Femur (tissue), 1 donor: ENCODE results near the gene OSCAR.
A peak's percentile ranks its signal among the peaks of the same experiment; 100 is the strongest.
"Not testable (repeated sequence)": the region's sequence is repeated elsewhere in the genome, so short reads cannot be mapped to it uniquely, and the experiment has no call there.

Experiments used
- DNase-seq: peaks from one replicate; pipeline ENCODE4 v3.0.0-alpha.2; 2017

Gene OSCAR

DNA sequence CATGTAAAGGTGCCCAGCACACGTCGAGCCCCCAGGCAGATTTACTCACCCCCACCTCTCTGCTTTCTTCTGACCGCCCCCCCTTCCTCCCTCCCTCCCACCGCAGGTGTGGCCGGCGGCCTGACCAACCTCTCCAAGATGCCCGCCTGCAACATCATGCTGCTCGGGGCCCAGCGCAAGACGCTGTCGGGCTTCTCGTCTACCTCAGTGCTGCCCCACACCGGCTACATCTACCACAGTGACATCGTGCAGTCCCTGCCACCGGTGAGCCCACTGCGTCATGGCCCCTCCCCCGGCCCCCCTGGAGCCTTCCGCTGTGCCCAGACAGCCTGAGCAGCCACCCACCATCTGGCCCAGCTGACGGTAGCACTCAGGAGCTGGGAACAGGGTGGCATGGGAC lies 23.8 kb upstream of the OSCAR start:
- no peak for DNase-seq

DNA sequence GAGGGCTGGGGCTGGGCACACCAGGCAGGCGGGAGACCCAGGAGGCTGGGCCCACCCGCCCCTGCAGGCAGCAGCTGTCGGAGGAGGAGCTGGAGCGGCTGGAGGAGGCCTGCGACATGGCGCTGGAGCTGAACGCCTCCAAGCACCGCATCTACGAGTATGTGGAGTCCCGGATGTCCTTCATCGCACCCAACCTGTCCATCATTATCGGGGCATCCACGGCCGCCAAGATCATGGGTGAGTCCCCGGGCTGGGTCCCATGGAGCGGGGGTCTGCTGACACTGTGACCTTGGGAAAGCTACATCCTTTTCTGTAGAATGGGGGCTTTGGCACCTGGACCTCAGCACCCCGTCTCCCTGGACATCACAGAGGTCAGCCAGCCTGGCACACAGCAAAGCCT lies 23.1 kb upstream of the OSCAR start:
- DNase-seq: no peak

DNA sequence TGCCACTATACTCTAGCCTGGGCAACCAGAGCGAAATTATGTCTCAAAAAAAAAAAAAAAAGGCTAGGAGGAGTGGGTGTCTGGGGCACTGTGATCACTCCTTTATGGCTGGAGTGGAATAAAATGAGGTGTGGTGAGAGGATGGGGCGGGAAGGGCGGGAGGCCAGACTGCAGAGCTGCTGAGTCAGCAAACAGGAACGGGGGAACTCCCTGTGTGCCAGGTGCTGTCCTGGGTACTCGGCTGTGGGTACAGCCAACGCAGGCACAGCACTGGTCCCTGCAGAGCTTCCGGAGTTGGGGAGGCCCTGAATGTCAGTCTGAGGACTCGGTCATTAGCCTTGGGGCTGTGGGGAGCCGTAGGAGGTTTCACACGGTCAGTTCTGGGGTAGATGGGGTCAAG lies 20.7 kb upstream of the OSCAR start:
- no peak for DNase-seq

- DNase-seq: peak; percentile 97
Measured at GRCh38 chr19:54115109-54116063, 14.8 kb upstream of the OSCAR start, which contains the start of the genes PRPF31 and TFPT. Gene PRPF31, plus strand, starts transcription at chr19:54115754. Its CDS starts 2,525 bp downstream, at chr19:54118279. Gene TFPT, minus strand, starts transcription at chr19:54115657. Its CDS starts 388 bp downstream, at chr19:54115269.

- DNase-seq: no peak
Measured at GRCh38 chr19:54114340-54115108, 13.9 kb upstream of the OSCAR start.

DNA sequence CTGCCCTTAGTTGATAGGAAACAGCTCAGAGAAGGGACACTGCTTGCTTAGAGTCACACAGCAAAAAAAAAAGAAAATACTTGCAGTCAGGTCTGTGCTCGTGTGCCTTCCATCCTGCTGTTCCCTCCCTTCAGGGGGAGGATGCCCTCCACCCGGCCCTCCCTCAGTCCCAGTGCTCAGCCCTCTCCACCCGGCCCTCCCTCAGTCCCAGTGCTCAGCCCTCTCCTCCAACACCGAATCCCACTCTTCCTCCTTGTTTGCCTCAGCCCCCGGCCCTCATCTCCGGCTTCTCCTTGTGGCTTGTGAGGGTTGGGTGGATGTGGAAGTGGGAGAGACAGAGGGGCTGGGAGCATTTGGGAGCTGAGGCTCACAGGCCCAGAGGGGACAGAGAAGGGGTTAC lies 9.0 kb upstream of the OSCAR start:
- DNase-seq: no peak

DNA sequence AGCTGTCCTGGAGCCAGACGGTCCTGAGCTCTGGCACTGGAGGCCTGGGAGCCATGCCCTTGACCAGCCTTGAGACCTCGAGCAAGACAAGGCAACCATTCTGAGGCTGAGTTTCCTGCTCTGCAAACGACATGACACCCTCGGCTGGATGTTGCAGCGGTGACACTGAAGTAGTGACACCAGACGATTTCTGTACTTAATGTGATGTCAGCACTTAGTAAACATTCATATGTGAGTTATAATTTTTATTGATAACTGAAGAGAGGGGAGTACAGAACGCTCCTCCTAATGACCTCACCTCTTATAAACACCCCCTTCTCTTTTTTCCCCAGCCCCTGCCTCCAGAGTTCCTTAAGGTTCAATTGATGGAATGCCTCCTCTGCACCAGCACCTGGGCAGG lies 7.9 kb upstream of the OSCAR start:
- no peak for DNase-seq

DNA sequence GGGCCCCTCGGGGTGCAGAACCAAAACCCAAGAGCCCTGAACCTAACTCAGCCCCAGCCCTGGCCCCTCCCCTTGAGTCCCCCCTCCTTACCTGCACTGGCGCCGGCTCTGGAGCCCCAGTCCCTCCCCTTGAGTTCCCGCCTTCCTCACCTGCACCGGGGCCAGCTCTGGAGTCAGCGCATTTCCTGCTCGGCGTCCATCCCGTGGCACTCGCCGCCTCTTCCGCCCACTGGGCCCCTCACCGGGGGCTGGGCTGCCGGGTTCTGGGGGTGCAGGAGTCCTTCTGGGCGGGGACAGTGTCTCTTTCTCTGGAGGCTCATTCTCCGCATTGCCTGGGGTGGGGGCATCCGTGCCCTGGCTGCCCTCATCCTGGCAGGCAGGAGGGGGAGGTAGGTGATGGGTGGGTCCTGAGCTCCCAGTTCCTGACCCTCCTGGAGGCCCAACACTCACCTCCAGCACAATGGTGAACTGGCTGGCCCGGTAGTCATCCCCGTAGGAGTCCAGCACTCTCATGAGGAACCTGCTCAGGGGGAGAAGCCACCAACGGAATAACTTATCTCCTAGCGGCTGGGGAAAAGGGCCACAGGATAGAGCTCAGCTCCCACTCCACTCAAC lies 7.4 kb upstream of the OSCAR start:
- DNase-seq: peak; percentile 13

- peak; percentile 11 for DNase-seq
Measured at GRCh38 chr19:54106716-54107115, 6.1 kb upstream of the OSCAR start.

- DNase-seq: peak; percentile 15
Measured at GRCh38 chr19:54105796-54106195, 5.2 kb upstream of the OSCAR start.

- DNase-seq: peak; percentile 9
Measured at GRCh38 chr19:54104998-54105715, 4.6 kb upstream of the OSCAR start.

- DNase-seq: peak; percentile 99
Measured at GRCh38 chr19:54102421-54103169, 2.0 kb upstream of the OSCAR start, which contains the start of gene NDUFA3. Gene NDUFA3, plus strand, starts transcription at chr19:54102855. Its CDS starts 24 bp downstream, at chr19:54102879.

DNA sequence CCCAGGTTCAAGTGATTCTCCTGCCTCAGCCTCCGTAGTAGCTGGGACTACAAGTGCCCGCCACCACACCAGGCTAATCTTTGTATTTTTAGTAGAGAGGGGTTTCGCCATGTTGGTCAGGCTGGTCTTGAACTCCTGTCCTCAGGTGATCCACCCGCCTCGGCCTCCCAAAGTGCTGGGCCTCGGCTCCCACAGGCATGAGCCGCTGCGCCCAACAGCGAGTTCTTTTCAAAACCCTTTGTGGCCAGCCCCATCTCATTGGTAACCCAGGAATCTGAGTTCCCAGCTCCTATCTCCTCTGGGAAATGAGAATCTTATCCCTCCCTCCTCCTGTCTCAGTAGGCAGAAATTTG lies 724 bp downstream of the OSCAR start:
- not testable (repeated sequence) for DNase-seq

GRCh38 chr19:54099190-54099902 lies 1.3 kb downstream of the OSCAR start:
- no peak for DNase-seq

GRCh38 chr19:54096617-54097106 lies 3.9 kb downstream of the OSCAR start:
- no peak for DNase-seq

DNA sequence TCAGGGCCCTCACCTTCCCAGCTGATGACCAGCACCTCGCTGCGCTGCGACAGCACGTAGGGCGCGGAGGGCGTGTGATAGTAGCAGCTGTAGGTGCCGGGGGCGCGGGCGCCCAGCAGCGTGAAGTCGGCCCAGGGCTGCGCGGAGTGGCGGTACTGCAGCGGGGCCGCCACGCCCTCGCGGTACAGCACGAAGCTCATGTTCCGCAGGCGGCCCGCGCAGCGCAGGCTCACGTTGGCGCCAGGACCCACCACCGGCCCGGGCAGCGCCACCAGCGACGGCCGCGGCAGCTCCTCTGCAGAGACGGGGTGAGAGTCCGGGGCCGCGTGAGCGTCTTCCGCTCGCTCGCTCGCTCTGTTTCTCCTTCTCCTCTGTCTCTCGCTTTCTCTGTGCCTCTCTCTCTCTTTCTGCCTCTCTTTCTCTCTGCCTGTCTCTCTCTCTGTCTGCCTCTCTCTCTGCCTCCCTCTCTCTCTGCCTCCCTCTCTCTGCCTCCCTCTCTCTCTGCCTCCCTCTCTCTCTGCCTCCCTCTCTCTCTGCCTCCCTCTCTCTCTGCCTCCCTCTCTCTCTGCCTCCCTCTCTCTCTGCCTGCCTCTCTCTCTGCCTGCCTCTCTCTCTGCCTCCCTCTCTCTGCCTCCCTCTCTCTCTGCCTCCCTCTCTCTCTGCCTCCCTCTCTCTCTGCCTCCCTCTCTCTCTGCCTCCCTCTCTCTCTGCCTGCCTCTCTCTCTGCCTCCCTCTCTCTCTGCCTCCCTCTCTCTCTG lies 4.6 kb downstream of the OSCAR start:
- DNase-seq: peak; percentile 55

- no peak for DNase-seq
Measured at GRCh38 chr19:54095136-54095858, 5.3 kb downstream of the OSCAR start.

GRCh38 chr19:54094426-54095000 lies 6.1 kb downstream of the OSCAR start:
- DNase-seq: no peak

DNA sequence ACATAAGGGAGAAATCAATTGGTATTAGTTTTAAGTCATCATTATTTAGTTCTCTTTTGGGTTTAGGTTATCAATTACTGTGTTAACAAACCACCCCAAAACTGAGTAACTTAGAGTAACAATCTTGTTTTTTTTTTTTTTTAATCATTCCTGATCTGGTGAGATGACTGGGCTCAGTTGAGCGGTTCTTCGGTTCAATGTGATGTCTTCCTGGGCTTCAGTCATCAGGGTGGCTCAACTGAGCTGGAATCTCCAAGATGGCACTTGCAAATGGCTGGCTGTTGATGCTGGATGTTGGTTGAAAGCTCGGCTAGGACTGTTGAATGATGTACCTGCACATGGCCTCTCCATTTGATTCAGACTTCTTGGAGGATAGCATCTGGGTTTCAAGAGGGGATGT lies 16.2 kb downstream of the OSCAR start:
- DNase-seq: no peak
